ENCODE results near the gene CILP2.

The CILP2 gene

DNA sequence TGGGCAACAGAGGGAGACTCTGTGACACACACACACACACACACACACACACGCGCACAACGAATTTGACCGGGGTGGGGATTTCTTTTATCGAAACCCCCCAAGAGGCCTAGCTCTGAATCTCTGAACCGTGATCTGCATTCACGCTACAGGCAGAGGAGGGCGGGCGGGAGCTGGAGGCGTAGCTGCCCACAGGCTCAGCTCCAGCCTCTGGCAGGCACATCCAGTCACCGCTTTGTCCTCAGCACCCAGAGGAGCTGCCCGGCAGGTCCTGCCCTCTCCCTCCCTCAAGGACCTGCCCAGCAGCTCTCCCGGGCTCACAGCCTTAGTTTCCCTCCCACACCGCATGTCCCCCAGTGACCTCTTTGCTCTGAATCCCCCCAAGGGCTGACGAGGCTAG, 20.0 kb downstream of the CILP2 start:
- no peak for TF ChIP-seq EZH2phosphoT487 (conservative IDR thresholded peaks at IDR 0.05; ENCODE audit: low read length)
- TF ChIP-seq, protein P1, sequence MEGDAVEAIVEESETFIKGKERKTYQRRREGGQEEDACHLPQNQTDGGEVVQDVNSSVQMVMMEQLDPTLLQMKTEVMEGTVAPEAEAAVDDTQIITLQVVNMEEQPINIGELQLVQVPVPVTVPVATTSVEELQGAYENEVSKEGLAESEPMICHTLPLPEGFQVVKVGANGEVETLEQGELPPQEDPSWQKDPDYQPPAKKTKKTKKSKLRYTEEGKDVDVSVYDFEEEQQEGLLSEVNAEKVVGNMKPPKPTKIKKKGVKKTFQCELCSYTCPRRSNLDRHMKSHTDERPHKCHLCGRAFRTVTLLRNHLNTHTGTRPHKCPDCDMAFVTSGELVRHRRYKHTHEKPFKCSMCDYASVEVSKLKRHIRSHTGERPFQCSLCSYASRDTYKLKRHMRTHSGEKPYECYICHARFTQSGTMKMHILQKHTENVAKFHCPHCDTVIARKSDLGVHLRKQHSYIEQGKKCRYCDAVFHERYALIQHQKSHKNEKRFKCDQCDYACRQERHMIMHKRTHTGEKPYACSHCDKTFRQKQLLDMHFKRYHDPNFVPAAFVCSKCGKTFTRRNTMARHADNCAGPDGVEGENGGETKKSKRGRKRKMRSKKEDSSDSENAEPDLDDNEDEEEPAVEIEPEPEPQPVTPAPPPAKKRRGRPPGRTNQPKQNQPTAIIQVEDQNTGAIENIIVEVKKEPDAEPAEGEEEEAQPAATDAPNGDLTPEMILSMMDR (IDR thresholded peaks at IDR 0.05; ENCODE audit: insufficient read depth, low read length, poor library complexity, severe bottlenecking) = no peak

DNA sequence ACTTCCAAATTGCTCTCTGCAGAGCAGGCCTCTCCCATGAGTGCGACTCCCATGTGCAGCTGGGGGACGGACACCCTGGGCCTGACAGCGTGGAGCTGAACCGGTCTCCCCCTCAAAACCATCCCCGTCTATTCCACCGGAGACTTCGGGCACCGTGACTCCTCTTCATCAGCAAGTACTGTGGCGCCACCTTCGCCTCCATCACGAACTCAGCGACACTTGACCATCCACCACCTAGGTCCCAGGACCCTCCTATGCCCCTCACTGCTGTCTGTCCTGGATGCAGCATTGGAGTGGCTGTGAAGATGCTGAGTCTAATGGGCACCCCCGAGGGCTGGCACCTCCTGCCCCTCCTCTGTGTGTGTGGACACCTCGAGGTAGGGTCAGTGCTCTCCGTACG, 20.6 kb downstream of the CILP2 start:
- no peak overlapping the region for H3K27ac ChIP-seq (ENCODE audit: low read depth, low read length)
- H3K9me3 ChIP-seq (ENCODE audit: insufficient read depth, low read length) = no peaks in the 10 kb centered on the region
- H3K36me3 ChIP-seq (ENCODE audit: low read length) = no peaks in the 10 kb centered on the region
- H3K4me3 ChIP-seq (ENCODE audit: insufficient read depth, low read length, poor library complexity, severe bottlenecking) = no peak overlapping the region
- H3K9ac ChIP-seq (ENCODE audit: low read length) = no peak overlapping the region
- TF ChIP-seq, protein P1 (IDR thresholded peaks at IDR 0.05; ENCODE audit: insufficient read depth, low read length, poor library complexity, severe bottlenecking) = no peak
- no peak for TF ChIP-seq EZH2phosphoT487 (conservative IDR thresholded peaks at IDR 0.05; ENCODE audit: low read length)
- H3F3A ChIP-seq (ENCODE audit: insufficient read depth) = no peaks in the 10 kb centered on the region
- H3K27me3 ChIP-seq (ENCODE audit: low read length) = no peaks in the 10 kb centered on the region
- no peaks in the 10 kb centered on the region for H4K20me1 ChIP-seq (ENCODE audit: low read depth, low read length)
- no peak overlapping the region for H3K4me2 ChIP-seq (ENCODE audit: low read depth, low read length, poor library complexity, severe bottlenecking)
- no peaks in the 10 kb centered on the region for H3K79me2 ChIP-seq (ENCODE audit: insufficient read depth, low read length)
- H2AFZ ChIP-seq (ENCODE audit: low read depth, low read length, severe bottlenecking) = no peak overlapping the region
- H3K9me2 ChIP-seq (replicated peaks; ENCODE audit: insufficient read depth, low read length) = no peaks in the 10 kb centered on the region

More for the DNA sequence above, 20.0 kb downstream of the CILP2 start:
- H3K27ac ChIP-seq (ENCODE audit: low read depth, low read length) = no peak overlapping the region
- no peak overlapping the region for H2AFZ ChIP-seq (ENCODE audit: low read depth, low read length, severe bottlenecking)
- H3K9me3 ChIP-seq (ENCODE audit: insufficient read depth, low read length) = no peaks in the 10 kb centered on the region
- no peaks in the 10 kb centered on the region for H4K20me1 ChIP-seq (ENCODE audit: low read depth, low read length)
- H3F3A ChIP-seq (ENCODE audit: insufficient read depth) = no peaks in the 10 kb centered on the region
- H3K4me2 ChIP-seq (ENCODE audit: low read depth, low read length, poor library complexity, severe bottlenecking) = no peak overlapping the region
- no peaks in the 10 kb centered on the region for H3K9me2 ChIP-seq (replicated peaks; ENCODE audit: insufficient read depth, low read length)
- H3K36me3 ChIP-seq (ENCODE audit: low read length) = no peaks in the 10 kb centered on the region
- H3K79me2 ChIP-seq (ENCODE audit: insufficient read depth, low read length) = no peaks in the 10 kb centered on the region
- H3K27me3 ChIP-seq (ENCODE audit: low read length) = no peaks in the 10 kb centered on the region
- H3K9ac ChIP-seq (ENCODE audit: low read length) = no peak overlapping the region
- H3K4me3 ChIP-seq (ENCODE audit: insufficient read depth, low read length, poor library complexity, severe bottlenecking) = no peak overlapping the region

DNA sequence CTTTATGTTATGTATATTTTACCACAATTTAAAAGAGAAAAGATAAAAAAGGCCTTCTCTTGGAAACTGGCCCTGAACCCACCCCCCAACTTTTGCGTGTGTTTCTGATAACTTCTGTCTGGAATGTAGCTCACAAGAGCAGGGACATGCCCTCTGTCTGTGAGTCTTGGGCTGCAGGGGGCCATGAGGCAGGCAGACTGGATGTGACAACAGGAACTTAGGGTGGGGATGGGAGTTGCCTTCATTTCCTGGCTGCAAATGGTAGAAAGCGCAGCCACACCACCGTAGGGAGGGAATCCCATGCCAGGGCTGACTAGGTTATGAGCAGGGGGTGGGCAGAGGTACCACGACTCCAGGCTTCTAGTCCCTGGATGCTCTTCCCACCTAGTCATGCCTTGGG, 21.9 kb downstream of the CILP2 start:
- Histone ChIP-seq H3K27ac (ENCODE audit: low read depth, low read length) (no peak overlapping the region), H3K9me3 (ENCODE audit: insufficient read depth, low read length) (no peaks in the 10 kb centered on the region), H3K4me2 (ENCODE audit: low read depth, low read length, poor library complexity, severe bottlenecking) (no peak overlapping the region), H3K27me3 (ENCODE audit: low read length) (no peaks in the 10 kb centered on the region), H3K36me3 (ENCODE audit: low read length) (no peaks in the 10 kb centered on the region), H3K4me3 (ENCODE audit: insufficient read depth, low read length, poor library complexity, severe bottlenecking) (no peak overlapping the region), H3K9ac (ENCODE audit: low read length) (no peak overlapping the region), H3K79me2 (ENCODE audit: insufficient read depth, low read length) (no peaks in the 10 kb centered on the region), H3F3A (ENCODE audit: insufficient read depth) (no peaks in the 10 kb centered on the region), H2AFZ (ENCODE audit: low read depth, low read length, severe bottlenecking) (no peak overlapping the region), H3K9me2 (replicated peaks; ENCODE audit: insufficient read depth, low read length) (no peaks in the 10 kb centered on the region), H4K20me1 (ENCODE audit: low read depth, low read length) (no peaks in the 10 kb centered on the region)
- TF ChIP-seq, protein P1 (IDR thresholded peaks at IDR 0.05; ENCODE audit: insufficient read depth, low read length, poor library complexity, severe bottlenecking) = no peak
- no peak for TF ChIP-seq EZH2phosphoT487 (conservative IDR thresholded peaks at IDR 0.05; ENCODE audit: low read length)
